T-helper 1 cell (primary cell): ENCODE results near the gene TTLL10.
A peak's percentile ranks its signal among the peaks of the same experiment; 100 is the strongest.
"Not testable (repeated sequence)": the region's sequence is repeated elsewhere in the genome, so short reads cannot be mapped to it uniquely, and the experiment has no call there.

Experiments used
- DNase-seq, 5 donors: peaks; one replicate each; pipeline ENCODE4 v3.0.0-alpha.2; 2012 to 2020

TTLL10 gene

DNA sequence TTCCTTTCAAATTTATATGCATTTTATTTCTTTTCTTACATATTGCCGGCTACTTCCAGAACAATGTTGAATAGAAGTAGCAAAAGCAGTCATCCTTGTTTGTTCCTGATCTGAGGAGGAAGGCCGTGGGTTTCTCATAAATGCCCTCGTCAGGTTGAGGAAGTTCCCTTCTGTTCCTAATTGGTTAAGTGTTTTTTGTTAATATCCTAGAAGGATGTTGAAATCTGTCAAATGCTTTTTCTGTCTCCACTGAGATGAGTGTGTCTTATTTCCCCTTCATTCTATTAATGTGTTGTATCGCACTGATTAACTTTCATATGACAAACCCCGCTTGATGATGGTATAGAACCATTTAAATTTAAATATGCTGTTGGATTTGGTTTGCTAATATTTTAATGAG is 15.4 kb downstream of the TTLL10 start:
- DNase-seq, result no peak

DNA sequence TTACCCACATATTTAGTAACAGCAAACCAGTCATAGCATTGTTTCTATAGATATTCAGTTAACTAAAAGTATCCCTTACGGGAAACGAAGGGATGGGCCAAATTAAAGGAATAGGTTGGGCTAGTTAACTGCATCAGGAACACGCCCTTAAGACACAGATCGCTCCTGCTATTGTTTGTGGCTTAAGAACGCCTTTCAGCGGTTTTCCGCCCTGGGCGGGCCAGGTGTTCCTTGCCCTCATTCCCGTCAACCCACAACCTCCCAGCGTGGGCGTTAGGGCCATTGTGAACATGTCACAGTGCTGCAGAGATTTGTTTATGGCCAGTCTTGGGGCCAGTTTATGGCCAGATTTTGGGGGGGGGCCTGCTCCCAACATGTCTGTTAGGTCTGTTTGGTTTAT is 18.1 kb downstream of the TTLL10 start:
- DNase-seq, result no peak

DNA sequence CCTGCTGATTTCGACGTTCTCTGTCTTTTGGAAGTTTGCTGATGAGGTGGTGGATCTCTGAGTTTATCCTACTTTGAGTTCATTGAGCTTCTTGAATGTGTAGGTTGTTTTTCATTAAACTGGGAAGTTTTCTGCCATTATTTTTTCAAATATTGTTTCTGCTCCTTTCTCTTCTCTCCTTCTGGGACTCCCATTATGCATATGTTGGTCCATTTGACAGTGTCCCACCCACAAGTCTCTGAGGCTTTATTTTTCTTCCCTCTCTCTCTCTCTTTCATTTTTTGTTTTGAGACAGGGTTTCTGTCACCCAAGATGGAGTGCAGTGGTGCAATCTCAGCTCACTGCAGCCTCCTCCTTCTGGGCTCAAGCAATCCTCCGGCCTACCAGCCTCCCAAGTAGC is 21.0 kb downstream of the TTLL10 start:
- no peak for DNase-seq

DNA sequence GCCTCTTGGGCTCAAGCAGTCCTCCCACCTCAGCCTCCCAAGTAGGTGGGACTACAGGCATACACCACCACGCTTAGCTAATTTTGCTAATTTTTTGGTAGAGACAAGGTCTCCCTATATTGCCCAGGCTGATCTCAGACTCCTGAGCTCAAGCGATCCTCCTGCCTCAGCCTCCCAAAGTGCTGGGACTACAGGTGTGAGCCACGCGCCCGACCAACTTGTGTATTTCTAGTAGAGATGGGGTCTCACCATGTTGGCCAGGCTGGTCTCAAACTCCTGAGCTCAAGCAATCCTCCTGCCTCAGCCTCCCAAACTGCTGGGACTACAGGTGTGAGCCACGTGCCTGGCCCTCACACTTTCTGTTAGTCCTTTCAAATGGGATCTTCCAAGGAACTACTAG is 22.0 kb downstream of the TTLL10 start:
- DNase-seq, result not testable (repeated sequence)

DNA sequence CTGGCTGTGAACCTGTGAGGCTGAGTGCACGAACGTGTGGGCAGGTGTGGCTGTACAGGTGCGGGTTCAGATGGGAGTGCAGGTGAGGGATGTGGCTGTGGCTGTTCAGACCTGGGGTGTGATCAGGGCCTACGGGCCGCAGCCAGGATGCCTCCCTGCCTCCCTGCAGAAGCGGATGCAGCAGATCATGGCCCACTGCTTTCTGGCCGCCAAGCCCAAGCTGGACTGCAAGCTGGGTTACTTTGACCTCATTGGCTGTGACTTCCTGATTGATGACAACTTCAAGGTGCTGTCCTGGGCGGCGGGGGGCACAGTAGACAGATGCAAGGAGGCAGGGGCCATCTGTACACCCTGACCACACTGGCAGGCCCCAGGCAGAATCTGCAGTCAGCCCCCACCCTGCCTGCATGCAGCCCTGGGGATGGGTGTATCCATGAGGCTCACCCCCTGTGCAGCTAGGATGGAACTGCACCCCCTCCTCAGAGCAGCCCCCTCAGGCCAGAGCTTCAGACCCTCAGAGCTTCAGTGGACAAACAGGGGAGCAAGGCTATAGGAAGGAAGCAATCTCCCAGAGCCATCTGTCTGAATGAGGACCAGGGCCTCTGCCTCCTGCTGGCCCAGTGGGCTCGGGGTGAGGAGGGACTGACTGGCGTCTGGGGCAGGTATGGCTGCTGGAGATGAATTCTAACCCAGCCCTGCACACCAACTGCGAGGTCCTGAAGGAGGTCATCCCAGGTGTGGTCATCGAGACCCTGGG is 22.9 kb downstream of the TTLL10 start:
- peak in 1 of 5 donors; percentile 5 for DNase-seq

DNA sequence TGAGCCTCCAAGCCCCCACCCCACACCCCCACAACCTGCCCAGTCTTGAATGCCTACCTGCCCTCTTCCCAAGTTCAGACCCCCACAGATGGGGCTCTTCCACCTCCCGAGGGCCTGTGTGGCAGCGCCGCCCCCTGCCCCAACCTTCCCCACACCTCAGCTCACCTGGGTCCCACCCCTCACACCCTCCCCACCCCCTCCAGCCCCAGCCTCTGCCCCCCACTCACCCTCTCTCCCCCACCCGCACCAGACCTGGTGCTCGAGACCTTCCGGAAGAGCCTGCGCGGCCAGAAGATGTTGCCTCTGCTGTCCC is 23.5 kb downstream of the TTLL10 start:
- peak in 1 of 5 donors; percentile 1 for DNase-seq

DNA sequence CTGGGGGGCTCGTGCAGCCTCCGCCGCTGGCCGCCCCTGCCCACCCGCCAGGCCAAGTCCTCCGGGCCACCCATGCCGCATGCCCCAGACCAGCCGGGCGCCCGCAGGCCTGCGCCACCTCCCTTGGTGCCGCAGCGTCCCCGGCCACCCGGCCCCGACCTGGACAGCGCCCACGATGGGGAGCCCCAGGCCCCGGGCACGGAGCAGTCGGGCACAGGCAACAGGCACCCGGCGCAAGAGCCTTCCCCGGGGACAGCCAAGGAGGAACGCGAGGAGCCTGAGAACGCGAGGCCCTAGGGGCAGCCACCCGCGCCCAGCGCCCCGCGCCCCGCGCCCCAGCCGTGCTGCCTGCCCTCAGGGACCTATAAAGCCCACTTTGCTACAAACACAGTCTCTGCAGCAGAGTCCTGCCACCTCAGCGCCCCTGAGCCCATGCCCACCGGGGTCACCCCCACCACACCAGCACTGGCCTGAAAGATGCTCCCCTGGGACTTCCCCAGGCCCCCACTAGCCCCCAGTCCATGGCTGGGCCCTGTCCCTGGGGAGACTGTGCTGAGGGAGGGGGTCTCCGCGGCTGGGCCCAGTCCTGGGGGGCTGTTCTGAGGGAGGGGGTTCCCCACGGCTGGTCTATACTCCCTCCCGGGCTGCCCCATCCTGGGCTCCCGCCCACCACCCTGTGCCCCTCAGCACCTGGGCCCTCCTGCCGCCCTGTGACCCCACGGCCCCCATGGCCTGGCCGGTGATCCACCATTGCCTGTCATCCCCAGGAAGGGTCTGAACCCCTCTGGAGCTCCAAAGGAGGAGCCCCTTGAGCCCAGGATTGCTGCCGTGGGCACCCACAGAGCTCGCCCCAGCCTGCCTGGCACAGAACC is 24.1 kb downstream of the TTLL10 start:
- DNase-seq, result peak in 3 of 5 donors; percentile 3 to 12 (median 5)

DNA sequence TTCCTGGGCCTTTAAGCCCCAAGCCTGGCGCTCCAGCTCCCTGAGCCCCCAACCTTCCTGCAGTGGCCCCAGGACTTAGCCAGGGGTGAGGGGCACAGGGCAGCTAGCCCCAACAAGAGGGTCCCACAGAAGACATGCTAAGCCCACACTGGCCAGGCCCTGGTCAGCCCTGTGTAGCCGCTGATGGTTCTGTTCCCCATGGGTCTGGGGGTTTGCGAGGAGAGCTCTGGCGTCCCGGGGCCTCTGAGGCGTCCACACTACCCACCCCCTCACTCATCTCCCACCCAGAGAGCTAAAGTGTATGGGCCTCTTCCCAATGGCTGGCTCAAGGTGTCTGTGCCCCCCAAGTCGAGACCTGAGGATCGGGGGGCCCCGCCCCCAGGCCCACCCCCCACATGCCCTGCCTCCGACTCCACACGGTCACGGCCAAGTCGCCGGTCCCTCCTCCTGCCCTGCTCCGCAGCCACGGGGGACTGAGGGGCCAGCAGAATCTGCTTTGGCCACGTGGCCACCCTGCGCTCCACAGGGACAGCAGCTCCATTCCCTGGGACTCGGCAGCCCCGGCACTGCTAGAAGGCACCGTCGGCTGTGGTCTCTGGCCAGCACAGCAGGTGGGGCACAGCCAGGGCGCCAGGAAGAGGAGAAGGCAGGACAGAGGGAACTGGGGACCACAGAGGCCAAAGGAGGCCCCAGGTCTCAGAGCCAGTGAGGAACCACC is 24.9 kb downstream of the TTLL10 start:
- peak in 2 of 5 donors; percentile 1 to 3 for DNase-seq

DNA sequence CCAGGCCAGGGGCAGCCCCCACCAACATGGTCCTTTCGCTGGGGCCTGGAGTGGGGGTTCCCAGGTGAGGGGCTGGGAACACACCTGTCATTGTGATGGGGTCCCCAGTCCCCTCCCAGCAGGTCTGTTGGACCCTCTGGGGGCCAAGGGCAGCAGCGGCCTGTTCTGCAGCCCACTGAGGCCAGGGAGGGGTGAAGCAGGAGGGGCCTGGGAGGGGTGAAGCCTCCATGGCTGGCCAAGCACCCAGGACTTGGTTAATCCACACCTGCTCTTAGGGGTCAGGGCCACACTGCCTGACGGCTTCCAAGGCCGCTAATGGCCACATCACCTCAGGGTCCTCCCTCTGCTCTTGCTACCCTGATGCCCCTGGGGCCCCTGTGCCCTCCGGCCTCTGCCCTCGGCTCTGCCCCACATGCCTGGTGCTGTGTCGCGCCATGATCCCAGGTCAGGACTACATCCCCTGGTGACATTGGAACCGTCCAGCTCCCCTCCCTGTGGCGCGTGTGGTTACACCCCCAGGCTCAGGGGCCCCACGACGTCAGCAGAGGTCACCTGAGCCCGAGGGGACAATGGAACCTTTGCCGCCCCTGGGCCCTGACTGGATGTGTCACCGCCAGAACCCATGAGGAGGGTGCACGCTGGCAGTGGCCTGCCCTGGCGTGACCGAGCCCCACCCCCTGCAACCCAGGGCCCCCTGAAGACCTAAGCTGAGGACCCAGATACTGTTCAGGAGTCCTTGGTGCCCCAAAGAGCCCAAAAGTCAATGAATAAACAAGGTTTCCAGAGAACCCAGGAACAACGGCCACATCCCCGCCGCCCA is 25.7 kb downstream of the TTLL10 start:
- DNase-seq, result peak in 1 of 5 donors; percentile 1

DNA sequence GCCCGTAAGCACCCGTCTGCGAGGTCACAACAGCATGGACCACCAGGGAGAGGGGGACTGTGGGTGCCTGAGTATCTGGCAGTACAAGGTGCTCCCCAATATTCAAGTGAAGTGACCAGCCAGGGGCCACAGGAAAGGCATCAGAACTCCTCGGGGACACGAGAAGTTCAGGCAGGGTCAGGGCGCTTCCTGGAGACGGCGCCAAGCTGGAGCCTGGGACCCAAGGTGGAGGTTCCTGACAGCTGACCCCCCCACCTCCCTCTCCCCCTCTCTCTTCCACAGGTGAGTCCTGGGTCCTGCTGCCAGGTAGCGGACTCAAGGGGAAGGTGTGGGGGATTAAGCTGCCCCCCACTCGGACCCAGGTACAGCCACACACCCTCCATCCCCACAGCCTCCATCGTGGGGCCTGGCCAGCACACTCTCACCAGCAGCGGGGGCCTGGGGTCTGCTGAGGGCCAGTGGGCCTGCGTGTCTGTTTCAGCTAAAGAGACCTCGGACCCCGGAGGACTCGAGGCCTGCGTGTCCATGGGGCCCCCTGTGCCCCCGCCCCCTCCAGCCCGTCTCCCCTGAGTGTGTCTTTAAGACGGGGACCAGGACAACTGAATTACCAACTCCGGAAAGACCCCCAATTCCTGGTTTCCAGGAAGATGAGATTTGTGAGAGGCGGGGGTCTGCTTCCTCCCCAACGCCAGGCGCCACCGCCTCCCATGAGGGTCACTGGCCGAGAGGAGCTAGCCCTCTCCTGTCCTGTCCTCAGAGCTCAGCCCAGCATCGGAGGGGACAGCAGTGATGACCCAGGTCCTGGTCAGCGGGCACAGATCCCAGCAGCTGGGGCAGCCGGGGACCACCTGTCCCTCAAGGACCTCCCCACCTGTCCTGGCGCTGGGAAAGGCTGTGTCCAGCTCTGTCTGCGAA is 26.5 kb downstream of the TTLL10 start:
- DNase-seq, result peak in 2 of 5 donors; percentile 3 to 15

DNA sequence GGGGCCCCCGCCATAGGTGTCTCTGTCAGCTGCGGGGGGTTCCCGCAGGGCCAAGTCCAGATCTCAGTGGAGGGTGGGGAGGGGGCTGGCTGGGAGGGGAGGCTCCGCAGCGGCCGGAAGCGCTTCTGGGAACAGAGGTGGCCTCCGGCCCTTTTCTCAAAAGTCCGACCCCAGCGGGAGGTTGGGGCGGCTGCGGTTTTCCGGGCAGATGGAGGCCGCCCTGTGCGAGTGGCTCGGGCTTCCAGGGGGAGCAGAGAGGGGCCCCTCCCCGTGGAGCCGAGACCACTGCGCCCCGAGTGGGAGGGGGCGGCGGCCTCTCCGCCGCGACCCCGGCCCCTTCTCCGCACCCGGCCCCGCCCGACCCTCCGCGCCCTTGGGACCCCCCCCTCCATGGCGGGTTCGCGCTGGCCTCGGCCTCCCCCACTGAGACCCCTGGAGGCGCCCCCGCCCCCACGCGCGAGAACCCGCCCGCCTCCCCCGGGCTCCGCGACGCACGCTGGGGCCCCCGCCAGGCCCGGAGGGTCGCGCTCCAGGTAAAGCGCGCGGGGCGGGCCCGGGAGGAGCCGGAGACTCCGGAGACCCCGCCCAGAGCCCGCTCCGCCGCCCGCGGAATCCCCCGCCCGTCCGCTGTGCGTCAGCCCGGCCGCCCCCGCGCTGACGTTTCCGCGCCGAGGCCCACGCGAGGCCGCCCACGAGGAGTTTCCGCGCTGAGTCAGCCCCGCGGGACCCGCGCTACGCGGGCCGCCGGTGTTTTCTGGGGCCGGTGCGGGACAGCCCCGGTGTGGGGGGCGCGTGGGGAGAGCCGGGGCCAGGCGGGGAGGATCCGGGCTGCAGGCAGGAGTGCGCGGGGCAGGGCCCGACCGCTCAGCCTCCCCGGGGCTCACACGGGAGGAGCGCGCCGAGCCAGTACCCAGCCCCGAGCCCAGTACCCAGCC is 27.5 kb downstream of the TTLL10 start:
- peak; percentile 72 to 90 (median 79) for DNase-seq

DNA sequence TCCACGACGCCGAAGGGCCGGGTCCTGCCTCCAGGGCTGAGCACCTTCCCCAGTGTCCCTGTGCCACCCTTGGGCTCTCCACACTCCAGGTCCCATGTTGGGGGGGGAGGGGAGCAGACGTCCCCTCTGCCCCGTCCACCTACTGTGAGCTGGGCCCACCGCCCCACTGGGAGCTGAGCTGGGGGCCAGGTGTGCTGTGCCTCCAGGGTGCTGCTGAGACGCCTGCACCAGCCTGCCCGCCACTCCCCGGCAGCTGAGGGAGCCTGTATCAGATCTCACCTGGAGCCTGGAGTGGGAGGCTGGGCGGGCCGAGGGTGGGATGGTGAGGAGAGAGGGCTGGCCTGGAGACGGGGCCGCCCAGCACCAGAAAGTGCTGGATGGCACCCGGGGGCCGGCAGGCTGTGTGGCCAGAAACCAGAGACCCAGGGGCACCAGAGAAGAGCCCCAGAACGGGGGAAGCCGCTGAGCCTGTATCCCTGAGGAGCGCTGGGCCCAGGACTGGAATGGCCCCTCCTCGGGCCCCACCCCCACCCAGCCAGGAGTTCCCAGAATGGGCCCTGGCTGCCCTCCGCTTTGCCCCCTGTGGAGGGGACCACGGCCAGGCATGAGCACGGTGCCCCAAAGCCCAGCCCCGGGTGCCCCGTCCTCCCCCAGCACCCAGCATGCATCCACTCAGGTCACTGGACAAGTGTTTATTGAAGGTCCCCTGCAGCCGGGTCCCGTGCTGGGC is 29.3 kb downstream of the TTLL10 start:
- DNase-seq, result peak in 3 of 5 donors; percentile 1 to 13 (median 6)

DNA sequence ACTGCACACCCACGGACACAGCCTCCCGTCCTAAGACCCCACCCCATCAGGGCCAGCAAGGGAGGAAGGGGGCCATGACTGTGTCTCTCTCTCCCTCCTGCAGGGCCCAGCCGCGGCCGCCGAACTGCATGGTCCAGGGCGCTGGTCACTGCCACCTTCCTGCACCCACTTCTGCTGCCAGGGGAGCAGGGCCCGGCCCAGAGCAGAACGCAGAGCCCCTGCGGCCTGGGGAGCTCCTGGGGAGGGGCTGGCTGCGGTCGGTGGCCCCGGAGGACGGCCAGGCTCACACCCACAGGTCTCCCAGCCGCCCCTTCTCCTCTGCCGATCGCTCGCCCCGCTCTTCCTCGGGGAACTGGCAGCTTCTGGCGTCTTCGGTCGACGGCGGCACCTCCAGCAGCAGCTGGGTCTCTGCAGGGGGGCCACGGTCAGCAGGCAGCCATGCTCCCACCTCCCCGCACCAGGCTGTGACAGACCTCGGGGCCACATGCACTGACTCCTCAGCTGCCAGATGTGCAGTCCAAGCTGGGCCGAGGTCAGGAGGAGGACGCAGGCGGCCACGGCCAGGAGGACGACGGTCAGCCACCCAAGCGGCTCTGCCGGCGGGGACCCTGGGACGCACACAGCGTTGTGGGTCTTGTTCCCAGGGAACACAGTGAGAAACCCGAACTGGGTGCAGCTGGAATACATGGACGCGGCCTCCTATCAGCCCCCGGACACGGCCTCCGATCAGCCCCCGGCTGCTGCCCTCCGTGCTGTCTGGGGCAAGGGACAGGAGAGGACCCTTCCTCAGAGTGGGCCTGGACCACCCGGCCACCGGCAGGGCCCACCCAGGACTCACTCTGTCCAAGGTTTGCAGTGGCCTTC is 30.1 kb downstream of the TTLL10 start:
- DNase-seq, result peak in 3 of 5 donors; percentile 1 to 11 (median 5)

DNA sequence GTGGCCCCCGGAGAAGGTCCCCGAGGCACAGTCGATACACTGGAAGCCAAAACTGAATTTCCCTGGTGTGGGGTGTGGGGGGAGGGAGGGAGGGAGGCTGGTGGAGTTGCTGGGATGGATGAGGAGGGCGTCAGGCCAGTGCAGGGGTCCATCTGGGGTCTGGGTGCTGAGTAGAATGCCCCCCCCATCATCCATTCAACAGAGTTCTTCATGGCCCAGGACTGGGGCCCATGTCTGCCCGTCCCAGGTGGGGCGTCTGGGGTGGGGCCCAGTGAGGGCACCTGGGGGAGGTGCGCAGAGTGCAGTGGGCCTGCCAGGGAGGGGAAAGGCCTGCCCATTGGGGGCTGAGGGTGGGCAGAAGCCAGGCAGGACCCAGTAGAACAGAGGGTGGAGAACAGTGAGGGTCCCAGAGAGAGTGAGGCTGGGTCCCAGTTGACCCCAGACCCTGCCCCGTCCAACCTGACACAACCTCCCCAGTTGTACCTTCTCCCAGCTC is 30.8 kb downstream of the TTLL10 start:
- DNase-seq, result peak in 1 of 5 donors; percentile 2

DNA sequence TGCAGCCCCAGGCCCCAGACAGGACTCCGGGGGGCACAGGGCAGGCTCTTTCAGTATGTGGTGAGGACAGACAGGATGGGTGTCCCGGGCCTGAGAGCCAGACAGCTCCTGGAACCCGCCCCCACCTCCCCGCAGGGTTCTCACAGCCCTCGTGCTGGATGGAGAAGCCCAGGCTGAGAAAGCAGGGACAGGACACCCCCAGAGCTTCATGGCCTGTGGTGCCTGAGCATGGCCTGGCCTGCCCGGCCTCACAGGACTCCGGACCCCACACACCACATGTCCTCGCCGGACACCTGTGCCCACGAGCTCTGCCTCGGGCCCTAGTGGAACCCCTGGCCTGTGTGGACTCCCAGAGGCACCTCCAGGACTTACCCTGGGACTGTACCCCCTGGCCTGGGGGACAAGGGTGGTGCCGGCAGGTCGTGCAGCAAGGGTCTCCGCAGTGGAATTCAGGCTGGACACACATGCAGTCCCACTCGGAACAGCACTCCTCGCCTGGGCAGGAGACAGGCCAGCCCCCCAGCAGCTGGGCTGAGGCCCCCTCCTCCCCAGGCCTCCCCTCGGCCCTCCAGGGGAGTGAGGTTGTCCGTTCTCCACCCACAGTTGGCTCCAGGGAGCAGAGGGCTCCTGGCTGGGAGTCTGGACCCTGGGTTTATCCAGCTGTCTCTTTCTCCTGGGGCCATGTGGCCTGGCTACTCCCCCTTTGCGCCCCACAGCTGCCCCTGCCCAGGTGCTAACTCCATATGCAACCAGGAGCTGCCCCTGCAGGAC is 31.5 kb downstream of the TTLL10 start:
- DNase-seq, result peak in 2 of 5 donors; percentile 5 to 12

DNA sequence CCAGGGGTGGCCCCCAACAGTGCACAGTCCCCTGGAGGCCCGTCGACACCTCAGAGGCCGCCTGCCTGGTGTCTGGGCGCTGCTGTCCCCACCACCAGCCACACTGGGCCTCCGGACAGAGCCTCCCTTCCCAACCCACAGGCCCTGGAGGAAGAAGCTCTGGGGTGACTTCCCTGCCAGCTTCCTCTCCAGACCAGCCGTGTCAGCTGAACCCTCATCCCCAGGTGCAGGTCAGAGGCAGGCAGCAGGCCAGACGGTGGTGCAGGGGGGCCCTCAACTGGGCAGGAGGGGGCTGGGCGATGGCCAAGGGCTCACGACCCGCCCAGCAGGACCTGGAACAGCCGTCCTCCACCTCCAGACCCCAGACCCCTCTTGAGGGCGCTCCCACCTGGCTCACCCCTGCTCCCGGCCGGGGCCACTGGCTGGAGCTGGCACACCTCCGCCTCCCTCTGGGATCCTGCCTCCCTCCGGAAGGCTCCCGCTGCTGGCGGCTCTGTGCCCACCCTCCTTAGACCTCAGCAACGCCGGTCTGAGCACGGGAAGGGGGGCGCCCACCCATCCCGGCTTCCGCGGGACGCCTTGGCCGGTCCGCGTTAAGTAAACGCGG is 32.2 kb downstream of the TTLL10 start:
- peak in 2 of 5 donors; percentile 6 to 14 for DNase-seq
